Kidney glomerular epithelial cell (primary cell): Measurements from ENCODE around the gene TRUB2.

Experiments used
- DNase-seq: peaks from one replicate; lab custom pipeline; 2025; lab: John Stamatoyannopoulos, UW

Gene TRUB2

DNA sequence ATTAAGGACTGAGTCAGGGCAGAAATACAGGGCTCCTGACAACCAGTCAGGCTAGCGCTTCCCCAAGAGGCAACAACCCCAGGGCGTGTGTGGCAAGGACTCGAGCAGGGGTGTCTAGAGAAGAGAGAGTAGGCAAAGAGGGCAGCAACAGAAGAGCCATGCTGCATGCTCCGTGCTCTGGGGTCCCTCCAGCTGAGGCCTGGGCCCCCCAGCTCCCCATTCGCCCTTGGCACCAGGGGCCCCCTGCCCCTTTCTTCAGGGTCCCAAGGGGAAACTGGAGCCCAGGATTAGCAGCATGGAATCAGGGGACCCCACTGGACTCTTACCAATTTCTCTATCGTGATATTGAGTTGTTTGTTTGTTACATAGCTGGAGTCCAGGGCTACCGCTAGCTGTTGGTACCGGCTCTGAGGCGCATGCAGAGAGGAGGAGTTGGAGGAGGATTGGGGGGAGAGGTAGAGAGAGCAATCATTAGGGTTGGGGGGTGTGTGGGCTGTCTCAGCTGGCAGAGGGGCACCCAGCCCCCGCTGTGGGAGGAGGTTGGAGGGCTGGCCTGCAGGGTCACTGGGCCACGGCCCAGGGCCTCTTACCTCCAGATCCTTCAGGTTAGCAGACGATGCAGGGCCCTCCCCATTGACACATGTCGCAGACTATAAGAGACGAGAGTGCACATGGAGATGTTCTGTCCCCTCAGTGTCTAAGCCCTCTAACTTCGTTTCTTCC lies 55.2 kb downstream of the TRUB2 start:
- DNase-seq, result no peak

DNA sequence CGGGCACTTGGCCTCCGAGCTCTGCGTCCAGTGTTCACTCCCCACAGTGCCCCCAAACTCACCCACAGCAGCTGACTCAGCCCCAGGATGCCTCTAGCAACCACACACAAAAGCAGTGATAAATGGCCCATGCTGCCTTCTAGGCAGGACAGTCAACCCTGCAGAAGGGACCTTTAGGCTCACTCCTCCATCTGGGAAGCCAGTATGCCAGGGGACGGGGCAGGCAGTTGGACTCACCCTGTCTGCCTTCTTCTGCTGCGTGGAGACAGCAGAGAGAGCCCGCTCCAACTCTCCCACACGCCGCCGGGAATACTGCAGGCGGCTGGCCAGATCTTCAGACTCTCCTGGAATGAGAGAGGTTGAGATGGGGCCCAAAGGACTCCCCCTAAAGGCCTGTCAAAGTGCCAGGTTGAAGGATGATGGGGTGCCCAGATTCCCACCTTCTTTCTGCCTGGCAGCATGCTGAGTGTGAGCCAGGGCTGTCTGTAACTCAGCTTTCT lies 56.8 kb downstream of the TRUB2 start:
- no peak for DNase-seq

DNA sequence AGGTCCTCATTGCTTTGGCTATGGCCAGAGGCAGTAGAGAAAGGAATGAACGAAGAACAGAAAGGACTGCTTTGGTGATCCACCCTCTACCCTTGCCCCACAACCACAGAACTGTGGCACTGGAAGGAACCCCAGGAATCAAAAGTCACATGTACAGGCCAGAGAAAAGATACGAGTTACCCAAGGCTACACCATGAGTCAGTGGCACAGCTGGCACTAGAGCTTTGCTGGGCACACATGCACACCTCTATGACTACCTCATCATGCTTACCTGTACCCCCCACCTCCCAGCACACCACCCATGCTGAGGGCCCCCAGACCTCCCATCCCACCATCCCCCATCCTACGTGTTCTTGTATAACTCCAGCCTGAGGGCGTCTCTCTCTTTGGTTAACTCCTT lies 59.6 kb downstream of the TRUB2 start:
- DNase-seq, result no peak

DNA sequence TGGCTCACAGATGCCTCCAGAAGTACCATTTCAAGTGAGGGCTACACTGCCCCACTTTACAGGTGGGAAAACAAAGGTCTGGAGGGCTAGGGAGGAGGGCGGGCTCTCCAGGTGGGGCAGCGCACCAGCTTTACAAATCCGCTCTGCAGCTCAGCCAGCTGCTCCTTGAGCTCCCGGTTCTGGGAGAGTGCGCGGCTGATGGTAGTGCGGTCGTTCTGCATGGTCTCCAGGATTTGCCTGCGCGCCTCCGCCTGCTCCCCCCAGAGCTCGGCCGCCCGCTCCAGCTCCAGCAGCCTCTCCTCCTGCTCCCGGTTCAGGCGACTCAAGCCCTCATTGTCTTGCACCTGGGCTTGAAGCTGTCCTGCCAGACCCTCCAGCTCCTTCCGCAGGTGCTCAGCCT lies 61.9 kb downstream of the TRUB2 start:
- no peak for DNase-seq

DNA sequence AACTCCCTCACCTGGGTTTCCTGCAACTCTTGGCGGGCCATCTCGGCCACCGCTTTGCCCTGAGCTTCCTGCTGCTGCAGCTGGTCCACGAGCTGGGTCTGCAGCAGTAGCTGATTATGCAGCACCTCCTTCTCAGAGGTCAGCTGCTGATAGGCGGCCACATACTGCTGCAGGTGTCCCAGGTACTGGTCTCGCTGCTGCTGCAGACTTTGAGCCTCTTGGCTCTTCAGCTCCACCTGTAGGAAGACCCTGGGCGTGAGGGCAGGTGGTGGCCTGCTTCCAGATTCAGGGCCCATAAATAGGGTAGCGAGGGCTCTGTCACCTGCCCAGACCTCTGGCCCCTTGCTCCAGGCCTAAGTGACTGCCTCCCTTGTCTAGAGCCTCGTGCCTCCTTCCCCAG lies 63.1 kb downstream of the TRUB2 start:
- DNase-seq, result no peak

DNA sequence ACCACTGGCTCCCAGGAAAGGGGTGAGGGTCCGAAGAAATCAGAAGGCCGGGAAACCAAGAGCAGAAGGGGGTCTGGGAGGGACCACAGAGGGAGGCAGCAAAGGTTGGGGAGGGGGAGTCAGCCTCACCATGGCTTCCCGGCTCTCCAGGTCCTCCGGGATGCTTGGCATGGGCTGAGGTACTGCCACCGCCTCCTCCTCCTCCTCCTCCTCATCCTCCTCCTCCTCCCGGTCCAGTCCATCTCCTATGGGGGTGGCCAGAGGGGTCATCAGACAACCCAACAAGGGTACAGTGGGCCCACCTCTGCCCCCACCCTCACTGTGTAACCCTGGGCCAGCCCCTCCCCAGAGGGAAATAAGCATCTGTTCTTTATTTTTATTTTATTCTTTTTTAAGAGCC lies 63.9 kb downstream of the TRUB2 start:
- no peak for DNase-seq

DNA sequence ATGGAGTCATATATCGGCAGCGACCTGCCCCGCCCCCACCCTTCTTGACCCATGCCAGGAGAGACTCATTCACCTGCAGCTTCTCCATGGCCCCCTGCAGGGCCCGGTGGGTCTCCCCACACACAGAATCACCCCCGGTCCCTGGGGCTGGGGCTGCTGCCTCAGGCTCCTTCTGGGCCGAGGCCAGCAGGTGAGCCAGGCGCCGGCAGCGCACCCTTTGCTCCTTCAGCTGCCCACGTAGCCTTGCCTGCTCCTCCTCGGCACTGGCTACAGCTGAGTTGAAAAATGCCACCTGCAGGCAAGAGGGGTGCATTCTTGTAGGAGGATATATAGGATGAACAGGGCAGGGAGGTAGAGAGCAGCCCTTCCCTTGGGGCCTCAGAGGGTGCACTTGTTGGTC lies 64.3 kb downstream of the TRUB2 start:
- no peak for DNase-seq

DNA sequence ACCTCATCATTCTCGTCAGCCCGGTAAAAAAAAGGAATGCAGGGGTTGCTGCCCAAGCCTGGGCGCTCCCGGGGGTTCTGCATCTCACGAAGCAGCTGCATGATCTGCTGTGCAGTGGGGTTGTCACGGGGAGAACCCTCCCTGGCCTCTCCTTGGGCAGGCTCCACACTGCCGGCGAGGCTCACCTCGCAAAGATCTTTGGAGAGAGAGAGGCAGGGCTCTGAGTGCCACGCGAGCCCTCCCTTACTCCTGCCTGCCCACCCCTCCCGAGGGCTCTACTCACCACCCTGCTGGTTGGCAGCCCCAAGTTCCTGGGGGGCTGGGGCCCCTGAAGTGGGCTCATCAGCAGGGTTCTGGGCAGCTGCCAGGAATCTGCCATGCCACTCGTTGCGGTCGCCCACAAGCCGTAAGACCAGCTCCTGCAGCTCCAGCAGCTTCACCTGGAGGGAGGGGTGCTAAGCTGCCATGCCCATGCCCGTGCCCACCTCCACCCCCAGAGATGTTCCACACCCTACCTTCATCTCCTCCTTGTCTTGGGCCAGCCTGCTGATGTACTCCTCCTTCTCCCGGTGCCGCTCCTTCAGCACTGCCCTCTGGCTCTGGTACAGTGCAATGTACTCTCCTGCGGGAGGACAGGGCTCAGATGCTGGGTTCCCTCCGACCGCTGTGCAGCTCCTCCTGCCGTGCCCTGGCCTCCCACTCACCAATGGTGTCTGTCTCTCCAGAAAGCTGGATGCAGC lies 65.0 kb downstream of the TRUB2 start:
- DNase-seq, result no peak
